Neural progenitor cell (in vitro differentiated cells): ENCODE results near the gene TAF4B. TPM values are rescaled to one million over a fixed set of nuclear protein-coding genes. Genes with fewer than 3 reads are reported as not detected.

Experiments used
- DNase-seq: peaks from one replicate; pipeline ENCODE4 v3.0.0-alpha.2; 2016; ENCODE audit warnings: low spot score
- H2AFZ ChIP-seq: fragments of 200-600 bp; sonication (generic); replicated peaks from 2 replicates; pipeline ENCODE4 v1.6.1; 2016; ENCODE audit warnings: antibody characterized with exemption
- H3F3A ChIP-seq: fragments of 200-600 bp; sonication (generic); 2 replicates; pipeline ENCODE4 v1.6.1; 2016; ENCODE audit warnings: antibody characterized with exemption, low read depth
- H3K27ac ChIP-seq: fragments of 200-600 bp; sonication (generic); 2 replicates; pipeline ENCODE4 v1.5.1; 2016; ENCODE audit warnings: mild to moderate bottlenecking
- H3K27me3 ChIP-seq: fragments of 200-600 bp; sonication (generic); 2 replicates; pipeline ENCODE4 v1.6.1; 2016; ENCODE audit warnings: mild to moderate bottlenecking, moderate library complexity
- H3K36me3 ChIP-seq: fragments of 200-600 bp; sonication (generic); 2 replicates; pipeline ENCODE4 v1.5.1; 2016
- H3K4me1 ChIP-seq: fragments of 200-600 bp; sonication (generic); 2 replicates; pipeline ENCODE4 v1.6.1; 2016; ENCODE audit warnings: mixed run types
- H3K4me2 ChIP-seq: fragments of 200-600 bp; sonication (generic); 2 replicates; pipeline ENCODE4 v1.6.1; 2016
- H3K4me3 ChIP-seq: fragments of 200-600 bp; sonication (generic); 2 replicates; pipeline ENCODE4 v1.5.1; 2016
- H3K79me2 ChIP-seq: fragments of 200-600 bp; sonication (generic); 2 replicates; pipeline ENCODE4 v1.6.1; 2016; ENCODE audit warnings: low read depth
- H3K9ac ChIP-seq: fragments of 200-600 bp; sonication (generic); 2 replicates; pipeline ENCODE4 v1.6.1; 2016
- H3K9me3 ChIP-seq: fragments of 200-600 bp; sonication (generic); 2 replicates; pipeline ENCODE4 v1.5.1; 2016; ENCODE audit warnings: low read depth
- H4K20me1 ChIP-seq: fragments of 200-600 bp; sonication (generic); 2 replicates; pipeline ENCODE4 v1.6.1; 2016; ENCODE audit warnings: low read depth
- H3K27ac Mint-ChIP-seq: 3 replicates; pipeline ENCODE4 v1.8.0; 2021; ENCODE audit warnings: mixed read lengths
- H3K27me3 Mint-ChIP-seq: 2 replicates; pipeline ENCODE4 v1.8.0; 2022; ENCODE audit warnings: low read depth, mild to moderate bottlenecking, inconsistent platforms, moderate library complexity, mixed read lengths; ENCODE audit not compliant: insufficient read depth
- H3K36me3 Mint-ChIP-seq: 3 replicates; pipeline ENCODE4 v1.8.0; 2021; ENCODE audit warnings: mixed read lengths
- H3K4me1 Mint-ChIP-seq: 3 replicates; pipeline ENCODE4 v1.8.0; 2021; ENCODE audit warnings: mixed read lengths
- H3K4me3 Mint-ChIP-seq: 3 replicates; pipeline ENCODE4 v1.8.0; 2021; ENCODE audit warnings: mild to moderate bottlenecking, moderate library complexity, mixed read lengths
- H3K9me3 Mint-ChIP-seq: 3 replicates; pipeline ENCODE4 v1.8.0; 2020; ENCODE audit warnings: mixed read lengths
- EZH2 ChIP-seq: fragments of 200-600 bp; sonication (generic); IDR thresholded peaks from 2 replicates; pipeline ENCODE4 v1.6.1; 2017; ENCODE audit warnings: antibody characterized with exemption, mild to moderate bottlenecking, moderate library complexity
- EZH2phosphoT487 ChIP-seq: fragments of 200-600 bp; sonication (generic); IDR thresholded peaks from 2 replicates; pipeline ENCODE4 v1.6.1; 2017; ENCODE audit warnings: antibody characterized with exemption
- total RNA-seq: library from RNA; depleted of rRNA; stranded (reverse); fragments of >200 nt; gene quantifications from 2 replicates; pipeline ENCODE4 v1.2.3, GENCODE V29; 2015; ENCODE audit warnings: low replicate concordance
- TF ChIP-seq, protein P1 (sequence below): fragments of 200-600 bp; sonication (generic); IDR thresholded peaks from 2 replicates; pipeline ENCODE4 v1.5.1; 2017; ENCODE audit warnings: antibody characterized with exemption, mild to moderate bottlenecking

Gene TAF4B
- total RNA-seq, 1 donor from 2014 or later: 6.9 TPM

DNA sequence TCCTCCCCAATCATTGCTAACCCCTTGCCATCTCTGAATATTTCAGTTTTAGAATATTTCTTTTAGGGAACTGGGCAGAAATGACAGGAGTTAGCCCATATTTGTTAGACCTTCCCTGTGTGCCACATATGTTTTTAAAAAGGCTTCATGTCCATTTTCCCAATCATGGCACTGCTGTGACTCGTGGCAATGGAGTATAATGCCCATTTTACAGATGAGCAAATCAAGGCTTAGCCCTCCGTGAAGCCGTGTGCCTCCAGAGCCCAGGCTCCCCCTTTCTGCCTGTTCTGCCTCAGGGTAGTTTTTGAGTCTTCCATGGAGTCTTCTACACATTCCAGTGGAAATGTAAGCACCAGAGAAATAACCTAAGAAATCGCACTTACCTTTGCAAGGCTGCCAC, 192.0 kb downstream of the TAF4B start:
- Histone ChIP-seq H3K79me2 (no peaks in the 10 kb centered on the region), H3K4me2 (no peak overlapping the region), H2AFZ (no peak overlapping the region), H3K9me3 (no peaks in the 10 kb centered on the region), H3K27ac (no peak overlapping the region), H3K27me3 (no peaks in the 10 kb centered on the region), H3K9ac (no peak overlapping the region), H3F3A (no peaks in the 10 kb centered on the region), H4K20me1 (no peaks in the 10 kb centered on the region), H3K4me3 (no peak overlapping the region), H3K36me3 (no peaks in the 10 kb centered on the region), H3K4me1 (no peaks in the 10 kb centered on the region)
- H3K4me1 Mint-ChIP-seq: peaks cover 13% of the 10 kb centered on the region
- no peak for DNase-seq
- H3K4me3 Mint-ChIP-seq: no peak overlapping the region
- no peaks in the 10 kb centered on the region for H3K36me3 Mint-ChIP-seq
- TF ChIP-seq EZH2 (no peak), EZH2phosphoT487 (no peak)
- TF ChIP-seq, protein P1, sequence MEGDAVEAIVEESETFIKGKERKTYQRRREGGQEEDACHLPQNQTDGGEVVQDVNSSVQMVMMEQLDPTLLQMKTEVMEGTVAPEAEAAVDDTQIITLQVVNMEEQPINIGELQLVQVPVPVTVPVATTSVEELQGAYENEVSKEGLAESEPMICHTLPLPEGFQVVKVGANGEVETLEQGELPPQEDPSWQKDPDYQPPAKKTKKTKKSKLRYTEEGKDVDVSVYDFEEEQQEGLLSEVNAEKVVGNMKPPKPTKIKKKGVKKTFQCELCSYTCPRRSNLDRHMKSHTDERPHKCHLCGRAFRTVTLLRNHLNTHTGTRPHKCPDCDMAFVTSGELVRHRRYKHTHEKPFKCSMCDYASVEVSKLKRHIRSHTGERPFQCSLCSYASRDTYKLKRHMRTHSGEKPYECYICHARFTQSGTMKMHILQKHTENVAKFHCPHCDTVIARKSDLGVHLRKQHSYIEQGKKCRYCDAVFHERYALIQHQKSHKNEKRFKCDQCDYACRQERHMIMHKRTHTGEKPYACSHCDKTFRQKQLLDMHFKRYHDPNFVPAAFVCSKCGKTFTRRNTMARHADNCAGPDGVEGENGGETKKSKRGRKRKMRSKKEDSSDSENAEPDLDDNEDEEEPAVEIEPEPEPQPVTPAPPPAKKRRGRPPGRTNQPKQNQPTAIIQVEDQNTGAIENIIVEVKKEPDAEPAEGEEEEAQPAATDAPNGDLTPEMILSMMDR: no peak
- H3K27ac Mint-ChIP-seq: no peak overlapping the region
- H3K27me3 Mint-ChIP-seq: peaks cover 4% of the 10 kb centered on the region
- peaks cover 2% of the 10 kb centered on the region for H3K9me3 Mint-ChIP-seq

- no peak overlapping the region for H3K27ac ChIP-seq
- peaks cover 13% of the 10 kb centered on the region for H3K4me1 Mint-ChIP-seq
- no peak overlapping the region for H3K4me3 ChIP-seq
- H3K36me3 Mint-ChIP-seq: no peaks in the 10 kb centered on the region
- H3K9ac ChIP-seq: no peak overlapping the region
- no peak overlapping the region for H3K4me3 Mint-ChIP-seq
- no peaks in the 10 kb centered on the region for H3K79me2 ChIP-seq
- H3K36me3 ChIP-seq: no peaks in the 10 kb centered on the region
- no peak for DNase-seq
- H3K4me1 ChIP-seq: no peaks in the 10 kb centered on the region
- H3K9me3 ChIP-seq: no peaks in the 10 kb centered on the region
- H3K4me2 ChIP-seq: no peak overlapping the region
- H3K27ac Mint-ChIP-seq: no peak overlapping the region
- H3K27me3 ChIP-seq: no peaks in the 10 kb centered on the region
- H3K27me3 Mint-ChIP-seq: peaks cover 4% of the 10 kb centered on the region
- peaks cover 2% of the 10 kb centered on the region for H3K9me3 Mint-ChIP-seq
- no peak overlapping the region for H2AFZ ChIP-seq
- no peaks in the 10 kb centered on the region for H3F3A ChIP-seq
- no peaks in the 10 kb centered on the region for H4K20me1 ChIP-seq
- TF ChIP-seq EZH2: no peak
- TF ChIP-seq, protein P1: no peak
- TF ChIP-seq EZH2phosphoT487: no peak
Measured at GRCh38 chr18:26419746-26420145, 193.5 kb downstream of the TAF4B start.

GRCh38 chr18:26421503-26421902, 195.3 kb downstream of the TAF4B start:
- no peak overlapping the region for H2AFZ ChIP-seq
- Mint-ChIP-seq H3K4me3 (no peak overlapping the region), H3K36me3 (no peaks in the 10 kb centered on the region), H3K9me3 (peaks cover 2% of the 10 kb centered on the region), H3K4me1 (peaks cover 13% of the 10 kb centered on the region), H3K27ac (no peak overlapping the region), H3K27me3 (peaks cover 4% of the 10 kb centered on the region)
- TF ChIP-seq, protein P1: no peak
- TF ChIP-seq EZH2phosphoT487 (no peak), EZH2 (no peak)
- no peak overlapping the region for H3K4me3 ChIP-seq
- no peaks in the 10 kb centered on the region for H3K36me3 ChIP-seq
- H3F3A ChIP-seq: no peaks in the 10 kb centered on the region
- H3K79me2 ChIP-seq: no peaks in the 10 kb centered on the region
- no peaks in the 10 kb centered on the region for H3K9me3 ChIP-seq
- H3K27ac ChIP-seq: no peak overlapping the region
- H3K4me1 ChIP-seq: no peaks in the 10 kb centered on the region
- no peak overlapping the region for H3K4me2 ChIP-seq
- H3K27me3 ChIP-seq: no peaks in the 10 kb centered on the region
- no peaks in the 10 kb centered on the region for H4K20me1 ChIP-seq
- H3K9ac ChIP-seq: no peak overlapping the region
- DNase-seq: no peak
